Measurements from ENCODE around the gene TAF4.

The TAF4 gene

DNA sequence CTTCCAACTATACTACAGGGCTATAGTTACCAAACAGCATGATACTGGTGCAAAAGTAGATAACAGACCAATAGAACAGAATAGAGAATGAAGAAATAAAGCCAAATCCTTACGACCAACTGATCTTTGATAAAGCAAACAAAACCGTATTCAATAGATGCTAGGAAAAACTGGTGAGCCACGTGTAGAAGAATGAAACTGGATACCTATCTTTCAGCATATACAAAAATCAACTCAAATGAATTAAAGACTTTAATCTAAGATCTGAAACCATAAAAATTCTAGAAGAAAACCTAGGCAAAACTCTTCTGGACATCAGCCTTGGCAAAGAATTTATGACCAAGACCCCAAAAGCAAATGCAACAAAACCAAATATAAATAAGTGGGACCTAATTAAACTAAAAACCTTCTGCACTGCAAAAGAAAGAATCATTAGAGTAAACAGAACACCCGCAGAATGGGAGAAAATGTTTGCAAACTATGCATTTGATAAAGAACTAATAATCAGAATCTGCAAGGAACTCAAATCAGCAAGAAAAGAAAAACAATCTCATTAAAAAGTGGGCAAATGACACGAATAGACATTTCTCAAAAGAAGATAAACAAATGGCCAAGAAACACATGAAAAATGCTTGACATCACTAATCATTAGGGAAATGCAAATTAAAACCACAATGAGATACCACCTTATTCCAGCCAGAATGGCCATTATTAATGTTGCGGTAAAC is 109.8 kb downstream of the TAF4 start:
- ChIA-PET POLR2A (no interaction called here), CTCF (no interaction called here)
- TF ChIP-seq CTBP1 (IDR thresholded peaks at IDR 0.05; ENCODE audit: borderline replicate concordance) (no peak), ZNF384 (IDR thresholded peaks at IDR 0.05) (no peak), TARDBP (IDR thresholded peaks at IDR 0.05) (no peak), ELF4 (IDR thresholded peaks at IDR 0.05) (no peak), LEF1 (IDR thresholded peaks at IDR 0.05; ENCODE audit: borderline replicate concordance) (no peak), SUZ12 (IDR thresholded peaks at IDR 0.05) (no peak), FOXM1 (IDR thresholded peaks at IDR 0.05; ENCODE audit: borderline replicate concordance) (no peak), FOXA1 (IDR thresholded peaks at IDR 0.05) (no peak), SP1 (IDR thresholded peaks at IDR 0.05) (no peak), HDGF (IDR thresholded peaks at IDR 0.05; ENCODE audit: borderline replicate concordance) (no peak), NFRKB (IDR thresholded peaks at IDR 0.05) (no peak), BHLHE40 (IDR thresholded peaks at IDR 0.05; ENCODE audit: borderline replicate concordance) (no peak), FOXK2 (IDR thresholded peaks at IDR 0.05) (no peak)
- no peak for DNase-seq (ENCODE audit: extremely low spot score)

DNA sequence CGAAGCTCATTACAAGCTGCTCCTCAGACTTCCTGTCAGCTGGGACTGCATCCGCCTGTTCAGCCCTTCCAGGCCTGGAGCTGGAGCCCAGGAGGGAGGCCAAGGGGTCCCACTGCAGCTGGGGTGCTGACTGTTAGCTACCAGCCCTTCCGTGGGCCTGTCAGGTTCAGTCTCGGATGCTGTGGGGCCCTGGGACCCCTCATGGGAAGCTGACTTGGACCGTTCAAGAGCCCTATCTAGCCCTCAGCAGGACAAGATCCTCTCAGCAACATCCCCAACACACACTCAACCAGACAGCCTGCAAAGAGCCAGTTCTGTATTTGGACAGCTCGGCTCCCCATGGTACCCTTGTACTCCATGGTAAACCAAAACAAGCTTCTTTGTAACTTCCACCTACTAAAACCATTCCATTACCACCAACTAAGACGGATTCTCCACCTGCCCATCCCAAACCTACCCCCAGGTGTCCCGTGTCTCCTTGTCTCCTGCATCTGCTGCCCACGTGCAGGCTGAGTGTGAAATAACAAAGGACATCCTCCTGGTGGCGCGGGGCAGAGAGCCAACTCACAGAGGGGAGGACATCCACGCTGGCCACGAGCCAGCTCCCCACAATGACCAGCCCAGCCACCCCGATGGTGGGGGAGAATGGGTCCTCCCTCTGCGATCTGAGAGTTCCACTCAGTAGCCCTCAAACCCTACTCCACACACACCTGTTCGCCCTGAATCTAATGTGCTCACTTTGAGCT is 111.2 kb downstream of the TAF4 start:
- TF ChIP-seq TARDBP (IDR thresholded peaks at IDR 0.05): no peak
- no peak for TF ChIP-seq SP1 (IDR thresholded peaks at IDR 0.05)
- no peak for TF ChIP-seq HDGF (IDR thresholded peaks at IDR 0.05; ENCODE audit: borderline replicate concordance)
- TF ChIP-seq CTBP1 (IDR thresholded peaks at IDR 0.05; ENCODE audit: borderline replicate concordance): no peak
- no peak for TF ChIP-seq FOXM1 (IDR thresholded peaks at IDR 0.05; ENCODE audit: borderline replicate concordance)
- TF ChIP-seq L3MBTL2 (conservative IDR thresholded peaks at IDR 0.05): no peak
- TF ChIP-seq ARNT (IDR thresholded peaks at IDR 0.05): no peak
- TF ChIP-seq LEF1 (IDR thresholded peaks at IDR 0.05; ENCODE audit: borderline replicate concordance): no peak
- no peak for TF ChIP-seq SUZ12 (IDR thresholded peaks at IDR 0.05)
- TF ChIP-seq FOXK2 (IDR thresholded peaks at IDR 0.05): no peak
- no peak for TF ChIP-seq FOXA1 (IDR thresholded peaks at IDR 0.05)
- no peak for TF ChIP-seq ELF4 (IDR thresholded peaks at IDR 0.05)
- TF ChIP-seq, protein P1, sequence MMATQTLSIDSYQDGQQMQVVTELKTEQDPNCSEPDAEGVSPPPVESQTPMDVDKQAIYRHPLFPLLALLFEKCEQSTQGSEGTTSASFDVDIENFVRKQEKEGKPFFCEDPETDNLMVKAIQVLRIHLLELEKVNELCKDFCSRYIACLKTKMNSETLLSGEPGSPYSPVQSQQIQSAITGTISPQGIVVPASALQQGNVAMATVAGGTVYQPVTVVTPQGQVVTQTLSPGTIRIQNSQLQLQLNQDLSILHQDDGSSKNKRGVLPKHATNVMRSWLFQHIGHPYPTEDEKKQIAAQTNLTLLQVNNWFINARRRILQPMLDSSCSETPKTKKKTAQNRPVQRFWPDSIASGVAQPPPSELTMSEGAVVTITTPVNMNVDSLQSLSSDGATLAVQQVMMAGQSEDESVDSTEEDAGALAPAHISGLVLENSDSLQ (IDR thresholded peaks at IDR 0.05): no peak
- TF ChIP-seq NFRKB (IDR thresholded peaks at IDR 0.05): no peak
- TF ChIP-seq BHLHE40 (IDR thresholded peaks at IDR 0.05; ENCODE audit: borderline replicate concordance): no peak
- no peak for TF ChIP-seq ZNF384 (IDR thresholded peaks at IDR 0.05)
- ChIA-PET POLR2A (no interaction called here), CTCF (no interaction called here)
- no peak for DNase-seq (ENCODE audit: extremely low spot score)

DNA sequence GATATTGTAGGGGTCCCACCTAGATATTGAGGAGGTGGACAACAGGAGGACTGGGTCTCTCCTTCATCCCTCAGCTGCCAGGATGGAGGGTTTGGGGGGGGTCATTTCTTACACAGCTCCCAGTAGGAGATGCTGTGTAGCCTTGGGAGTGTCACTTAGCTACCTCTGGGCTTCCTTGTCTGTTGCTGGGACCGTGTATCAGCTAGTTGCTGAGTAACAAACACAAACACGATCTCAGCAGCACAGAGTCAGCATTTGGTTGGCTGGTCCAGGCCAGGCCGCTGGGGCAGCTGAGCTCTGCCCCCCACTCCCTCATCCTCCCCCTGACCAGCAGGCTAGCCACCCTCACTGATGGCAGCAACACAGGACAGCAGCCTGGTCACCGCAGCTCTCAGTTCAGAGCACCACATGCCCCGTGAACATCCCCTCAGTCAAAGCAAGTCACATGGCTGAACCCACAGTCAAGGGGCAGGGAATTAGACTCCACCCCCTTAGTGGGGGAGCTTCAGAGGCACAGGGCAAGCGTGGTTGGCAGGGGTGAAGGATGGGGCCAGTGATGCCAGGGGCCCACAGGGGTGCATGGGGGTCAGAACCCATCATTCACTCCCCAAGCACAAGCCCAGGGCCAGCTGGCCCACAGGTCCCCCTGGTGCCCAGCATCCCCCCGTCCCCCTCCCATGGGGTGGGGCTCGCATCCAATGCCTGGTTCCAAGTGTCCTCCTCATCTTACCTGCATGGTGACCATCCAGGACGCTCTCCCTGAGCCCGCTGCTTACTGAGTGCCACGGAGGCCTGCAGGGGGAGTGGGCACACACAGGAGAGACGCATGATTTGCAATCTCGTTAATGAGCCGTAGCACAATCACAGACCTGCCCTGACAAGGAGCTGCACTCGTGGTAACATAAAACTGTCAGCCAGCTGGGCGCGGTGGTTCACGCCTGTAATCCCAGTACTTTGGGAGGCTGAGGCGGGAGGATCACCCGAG is 112.4 kb downstream of the TAF4 start:
- ChIA-PET POLR2A (no interaction called here), CTCF (no interaction called here)
- no peak for DNase-seq (ENCODE audit: extremely low spot score)
- no peak for TF ChIP-seq TARDBP (IDR thresholded peaks at IDR 0.05)

DNA sequence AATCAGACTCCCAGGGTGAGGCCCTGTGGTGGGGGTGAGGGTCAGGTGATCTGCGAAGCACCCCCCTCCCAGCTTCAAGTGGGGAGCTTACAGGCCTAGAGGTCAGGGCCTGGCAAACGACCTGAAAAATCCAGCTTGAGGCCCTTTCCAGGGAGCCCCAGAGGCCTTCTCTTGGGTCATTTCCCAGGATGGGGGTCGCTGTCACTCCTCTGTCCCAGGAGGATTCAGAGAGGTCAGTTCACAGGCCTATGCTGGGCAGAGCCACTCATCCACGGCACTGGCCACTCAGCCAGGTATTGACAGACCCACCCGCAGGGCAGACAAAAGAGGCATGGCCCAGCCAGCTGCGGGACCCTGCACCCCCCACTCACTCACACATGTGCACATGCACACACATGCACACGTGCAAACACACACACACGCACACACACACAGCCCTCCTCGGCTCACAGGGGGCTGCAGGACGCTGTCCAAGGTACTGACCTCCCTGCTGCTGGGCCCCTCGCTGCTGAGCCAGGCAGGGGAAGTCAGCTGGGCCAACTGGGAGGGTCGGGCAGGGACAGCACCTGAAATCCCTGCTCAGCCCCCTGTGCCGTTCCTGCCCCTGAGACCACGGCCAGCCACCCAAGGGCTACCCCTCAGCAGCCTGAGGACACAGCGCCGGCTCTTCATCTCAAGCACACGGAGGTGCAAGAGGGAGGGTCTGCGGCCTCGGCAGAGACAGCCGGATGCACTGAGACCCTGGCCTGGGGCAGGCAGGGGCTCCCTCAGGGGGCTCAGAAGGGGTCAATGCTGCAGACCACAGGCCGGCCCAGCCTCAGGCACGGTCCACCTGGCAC is 113.8 kb downstream of the TAF4 start:
- TF ChIP-seq BHLHE40 (IDR thresholded peaks at IDR 0.05; ENCODE audit: borderline replicate concordance) (no peak), CTBP1 (IDR thresholded peaks at IDR 0.05; ENCODE audit: borderline replicate concordance) (no peak)
- TF ChIP-seq, protein P1 (IDR thresholded peaks at IDR 0.05): no peak
- ChIA-PET CTCF (no interaction called here), POLR2A (no interaction called here)
- DNase-seq (ENCODE audit: extremely low spot score): no peak

DNA sequence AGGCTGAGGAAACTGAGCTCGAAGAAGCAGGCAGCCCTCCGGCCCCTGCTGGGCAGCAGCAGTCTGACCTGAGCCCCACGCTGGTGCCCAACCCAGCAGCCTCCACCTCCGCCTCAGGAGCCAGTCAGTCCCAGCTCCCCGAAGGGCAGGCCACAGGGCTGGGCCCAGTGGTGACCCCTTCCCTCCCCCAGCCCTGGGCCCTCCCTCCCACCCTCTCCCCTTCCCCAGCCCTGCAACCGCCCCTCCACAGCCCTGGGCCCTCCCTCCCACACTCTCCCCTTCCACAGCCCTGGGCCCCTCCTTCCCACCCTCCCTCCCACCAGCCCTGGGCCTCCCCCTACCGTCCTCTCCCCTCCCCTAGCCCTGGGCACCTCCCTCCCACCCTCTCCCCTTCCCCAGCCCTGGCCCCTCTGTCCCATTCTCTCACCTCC is 115.0 kb downstream of the TAF4 start:
- ChIA-PET POLR2A (no interaction called here), CTCF (no interaction called here)
- no peak for TF ChIP-seq SP1 (IDR thresholded peaks at IDR 0.05)
- TF ChIP-seq BHLHE40 (IDR thresholded peaks at IDR 0.05; ENCODE audit: borderline replicate concordance): no peak
- TF ChIP-seq, protein P1 (IDR thresholded peaks at IDR 0.05): no peak
- no peak for TF ChIP-seq ZNF384 (IDR thresholded peaks at IDR 0.05)
- no peak for TF ChIP-seq NFRKB (IDR thresholded peaks at IDR 0.05)
- no peak for TF ChIP-seq FOXK2 (IDR thresholded peaks at IDR 0.05)
- no peak for TF ChIP-seq ELF4 (IDR thresholded peaks at IDR 0.05)
- no peak for TF ChIP-seq SUZ12 (IDR thresholded peaks at IDR 0.05)
- no peak for TF ChIP-seq FOXM1 (IDR thresholded peaks at IDR 0.05; ENCODE audit: borderline replicate concordance)
- no peak for TF ChIP-seq ARNT (IDR thresholded peaks at IDR 0.05)
- TF ChIP-seq LEF1 (IDR thresholded peaks at IDR 0.05; ENCODE audit: borderline replicate concordance): no peak
- TF ChIP-seq L3MBTL2 (conservative IDR thresholded peaks at IDR 0.05): no peak
- DNase-seq (ENCODE audit: extremely low spot score): no peak

Measured in HEK293T (cell line).